ENCODE measurements around the gene SHLD3. TPM values are rescaled to one million over a fixed set of nuclear protein-coding genes. Genes with fewer than 3 reads are reported as not detected.

SHLD3 gene
- total and polyA plus RNA-seq, 9 of the 15 experiments (the other 6 are each of a cell fraction or from before 2014, with no cell fraction given) = 3.0 to 14.5 (median 8.6) TPM

GRCh38 chr5:65624571-65625555, at the start of gene SHLD3, which contains the start of gene TRAPPC13 (continued):
- TF ChIP-seq UBTF (IDR thresholded peaks at IDR 0.05; ENCODE audit: borderline replicate concordance in 1 of 2, low read depth in 2 of 2, low read length in 2 of 2) (no peak), FOXK2 (conservative IDR thresholded peaks at IDR 0.05 in 1 of 2, IDR thresholded peaks at IDR 0.05 in 1 of 2; ENCODE audit: low read depth in 2 of 2) (peak; percentile 13 to 21; a peak in 2 of 4 replicates), TARDBP (IDR thresholded peaks at IDR 0.05) (no peak), ZNF184 (CRISPR knock-in tag; IDR thresholded peaks at IDR 0.05) (no peak), MCM3 (IDR thresholded peaks at IDR 0.05) (no peak), ZFP36 (IDR thresholded peaks at IDR 0.05; ENCODE audit: low read depth, low read length, partially characterized antibody) (no peak), MBD2 (IDR thresholded peaks at IDR 0.05; ENCODE audit: borderline replicate concordance, low read depth) (peak; percentile 39; the same call in 1 of the 2 replicates), IRF2 (CRISPR knock-in tag; IDR thresholded peaks at IDR 0.05) (no peak), POU5F1 (IDR thresholded peaks at IDR 0.05; ENCODE audit: borderline replicate concordance, low read depth, low read length, partially characterized antibody) (peak; percentile 61), SMARCA5 (IDR thresholded peaks at IDR 0.05) (no peak), HOXB6 (CRISPR knock-in tag; IDR thresholded peaks at IDR 0.05; ENCODE audit: borderline replicate concordance) (no peak), ELF2 (CRISPR knock-in tag; IDR thresholded peaks at IDR 0.05) (no peak), MAFK (IDR thresholded peaks at IDR 0.05; ENCODE audit: low read length) (no peak), ZBTB9 (CRISPR knock-in tag; IDR thresholded peaks at IDR 0.05) (no peak), E2F3 (CRISPR knock-in tag; IDR thresholded peaks at IDR 0.05) (peak; percentile 65; the same call in 1 of the 2 replicates), NR1H2 (CRISPR knock-in tag; IDR thresholded peaks at IDR 0.05) (no peak), CLOCK (CRISPR knock-in tag; IDR thresholded peaks at IDR 0.05; ENCODE audit: borderline replicate concordance) (no peak), NONO (IDR thresholded peaks at IDR 0.05; ENCODE audit: low read depth in 2 of 2, low read length in 1 of 2) (no peak), HES1 (IDR thresholded peaks at IDR 0.05; ENCODE audit: low read depth) (0 out of 2 replicates have a peak, but pooled peaks have one; percentile 12), FUS (optimal IDR thresholded peaks at IDR 0.05; ENCODE audit: low read depth, low read length) (no peak), ZC3H11A (IDR thresholded peaks at IDR 0.05; ENCODE audit: low read depth, low read length) (no peak), DPF2 (IDR thresholded peaks at IDR 0.05) (no peak)

Data from K562 (cell line).